Measurements from ENCODE around the gene TENM3.

The TENM3 gene

DNA sequence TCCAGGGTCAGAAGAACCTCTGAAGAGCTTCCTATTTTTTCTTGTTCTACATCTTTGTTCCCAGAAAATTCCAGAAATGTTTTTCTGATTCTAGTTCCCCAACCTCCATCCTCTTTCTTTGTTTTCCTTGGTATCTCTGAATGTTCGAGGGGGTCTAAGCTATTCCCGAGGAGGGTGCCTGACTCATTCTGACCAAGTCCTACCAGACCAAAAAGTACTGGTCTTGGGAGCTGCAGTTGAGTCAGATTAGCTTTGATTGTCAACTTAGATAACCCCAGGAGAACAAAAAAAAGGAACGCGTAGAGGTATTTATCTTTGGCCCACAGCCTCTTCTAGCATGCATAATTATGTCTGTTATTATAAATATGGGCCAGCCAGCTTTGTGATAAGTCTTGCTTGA, 12.1 kb upstream of the TENM3 start (continued):
- no peak for TF ChIP-seq SCRT1 (tag by site-specific recombination; IDR thresholded peaks at IDR 0.05; ENCODE audit: borderline replicate concordance)
- TF ChIP-seq, protein P1, sequence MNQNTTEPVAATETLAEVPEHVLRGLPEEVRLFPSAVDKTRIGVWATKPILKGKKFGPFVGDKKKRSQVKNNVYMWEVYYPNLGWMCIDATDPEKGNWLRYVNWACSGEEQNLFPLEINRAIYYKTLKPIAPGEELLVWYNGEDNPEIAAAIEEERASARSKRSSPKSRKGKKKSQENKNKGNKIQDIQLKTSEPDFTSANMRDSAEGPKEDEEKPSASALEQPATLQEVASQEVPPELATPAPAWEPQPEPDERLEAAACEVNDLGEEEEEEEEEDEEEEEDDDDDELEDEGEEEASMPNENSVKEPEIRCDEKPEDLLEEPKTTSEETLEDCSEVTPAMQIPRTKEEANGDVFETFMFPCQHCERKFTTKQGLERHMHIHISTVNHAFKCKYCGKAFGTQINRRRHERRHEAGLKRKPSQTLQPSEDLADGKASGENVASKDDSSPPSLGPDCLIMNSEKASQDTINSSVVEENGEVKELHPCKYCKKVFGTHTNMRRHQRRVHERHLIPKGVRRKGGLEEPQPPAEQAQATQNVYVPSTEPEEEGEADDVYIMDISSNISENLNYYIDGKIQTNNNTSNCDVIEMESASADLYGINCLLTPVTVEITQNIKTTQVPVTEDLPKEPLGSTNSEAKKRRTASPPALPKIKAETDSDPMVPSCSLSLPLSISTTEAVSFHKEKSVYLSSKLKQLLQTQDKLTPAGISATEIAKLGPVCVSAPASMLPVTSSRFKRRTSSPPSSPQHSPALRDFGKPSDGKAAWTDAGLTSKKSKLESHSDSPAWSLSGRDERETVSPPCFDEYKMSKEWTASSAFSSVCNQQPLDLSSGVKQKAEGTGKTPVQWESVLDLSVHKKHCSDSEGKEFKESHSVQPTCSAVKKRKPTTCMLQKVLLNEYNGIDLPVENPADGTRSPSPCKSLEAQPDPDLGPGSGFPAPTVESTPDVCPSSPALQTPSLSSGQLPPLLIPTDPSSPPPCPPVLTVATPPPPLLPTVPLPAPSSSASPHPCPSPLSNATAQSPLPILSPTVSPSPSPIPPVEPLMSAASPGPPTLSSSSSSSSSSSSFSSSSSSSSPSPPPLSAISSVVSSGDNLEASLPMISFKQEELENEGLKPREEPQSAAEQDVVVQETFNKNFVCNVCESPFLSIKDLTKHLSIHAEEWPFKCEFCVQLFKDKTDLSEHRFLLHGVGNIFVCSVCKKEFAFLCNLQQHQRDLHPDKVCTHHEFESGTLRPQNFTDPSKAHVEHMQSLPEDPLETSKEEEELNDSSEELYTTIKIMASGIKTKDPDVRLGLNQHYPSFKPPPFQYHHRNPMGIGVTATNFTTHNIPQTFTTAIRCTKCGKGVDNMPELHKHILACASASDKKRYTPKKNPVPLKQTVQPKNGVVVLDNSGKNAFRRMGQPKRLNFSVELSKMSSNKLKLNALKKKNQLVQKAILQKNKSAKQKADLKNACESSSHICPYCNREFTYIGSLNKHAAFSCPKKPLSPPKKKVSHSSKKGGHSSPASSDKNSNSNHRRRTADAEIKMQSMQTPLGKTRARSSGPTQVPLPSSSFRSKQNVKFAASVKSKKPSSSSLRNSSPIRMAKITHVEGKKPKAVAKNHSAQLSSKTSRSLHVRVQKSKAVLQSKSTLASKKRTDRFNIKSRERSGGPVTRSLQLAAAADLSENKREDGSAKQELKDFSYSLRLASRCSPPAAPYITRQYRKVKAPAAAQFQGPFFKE (tag by site-specific recombination; IDR thresholded peaks at IDR 0.05; ENCODE audit: borderline replicate concordance), result no peak

DNA sequence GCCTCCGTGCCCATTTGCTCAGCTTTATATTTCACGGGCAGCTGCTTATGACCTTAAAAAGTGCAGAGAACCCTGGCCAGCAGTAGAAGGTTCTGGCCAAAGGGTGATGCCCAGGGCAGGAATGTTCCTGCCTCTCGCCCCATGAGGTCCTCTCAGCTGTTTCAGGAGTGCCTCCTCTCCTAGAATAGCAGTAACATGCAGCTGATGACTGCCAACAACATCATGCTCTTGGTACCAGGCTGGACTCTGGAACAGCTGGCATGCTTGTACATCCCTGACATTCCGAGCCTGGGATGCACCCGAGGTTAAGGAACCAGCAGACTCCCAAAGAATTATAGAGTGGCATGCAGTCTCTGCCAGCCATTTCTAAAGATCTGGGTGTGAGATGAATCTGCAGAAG, 11.7 kb upstream of the TENM3 start:
- Histone ChIP-seq H3K27ac (ENCODE audit: extremely low read depth, low read depth, low read length) (no peak overlapping the region), H3K4me3 (ENCODE audit: low read depth, low read length) (no peak overlapping the region), H3K4me1 (ENCODE audit: control insufficient read depth, insufficient read depth, low read length) (peaks cover 3% of the 10 kb centered on the region; the same call in 1 of the 2 replicates), H3K36me3 (ENCODE audit: control insufficient read depth in 2 of 2, insufficient read depth in 1 of 2, low read length in 2 of 2) (no peaks in the 10 kb centered on the region), H3K9me3 (ENCODE audit: control insufficient read depth, insufficient read depth, low read depth, low read length) (no peaks in the 10 kb centered on the region)
- CTCF ChIA-PET, result no interaction called here
- TF ChIP-seq ZNF37A (tag by site-specific recombination; IDR thresholded peaks at IDR 0.05) (no peak), ZNF248 (tag by site-specific recombination; IDR thresholded peaks at IDR 0.05) (no peak), ZNF121 (tag by site-specific recombination; IDR thresholded peaks at IDR 0.05) (no peak), ZNF239 (tag by site-specific recombination; IDR thresholded peaks at IDR 0.05) (no peak), ZNF600 (tag by site-specific recombination; IDR thresholded peaks at IDR 0.05) (no peak), ZNF416 (tag by site-specific recombination; IDR thresholded peaks at IDR 0.05) (no peak)
- TF ChIP-seq, protein P2, sequence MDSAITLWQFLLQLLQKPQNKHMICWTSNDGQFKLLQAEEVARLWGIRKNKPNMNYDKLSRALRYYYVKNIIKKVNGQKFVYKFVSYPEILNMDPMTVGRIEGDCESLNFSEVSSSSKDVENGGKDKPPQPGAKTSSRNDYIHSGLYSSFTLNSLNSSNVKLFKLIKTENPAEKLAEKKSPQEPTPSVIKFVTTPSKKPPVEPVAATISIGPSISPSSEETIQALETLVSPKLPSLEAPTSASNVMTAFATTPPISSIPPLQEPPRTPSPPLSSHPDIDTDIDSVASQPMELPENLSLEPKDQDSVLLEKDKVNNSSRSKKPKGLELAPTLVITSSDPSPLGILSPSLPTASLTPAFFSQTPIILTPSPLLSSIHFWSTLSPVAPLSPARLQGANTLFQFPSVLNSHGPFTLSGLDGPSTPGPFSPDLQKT (IDR thresholded peaks at IDR 0.05; ENCODE audit: borderline replicate concordance, low read depth, low read length), result no peak
- TF ChIP-seq, protein P3, sequence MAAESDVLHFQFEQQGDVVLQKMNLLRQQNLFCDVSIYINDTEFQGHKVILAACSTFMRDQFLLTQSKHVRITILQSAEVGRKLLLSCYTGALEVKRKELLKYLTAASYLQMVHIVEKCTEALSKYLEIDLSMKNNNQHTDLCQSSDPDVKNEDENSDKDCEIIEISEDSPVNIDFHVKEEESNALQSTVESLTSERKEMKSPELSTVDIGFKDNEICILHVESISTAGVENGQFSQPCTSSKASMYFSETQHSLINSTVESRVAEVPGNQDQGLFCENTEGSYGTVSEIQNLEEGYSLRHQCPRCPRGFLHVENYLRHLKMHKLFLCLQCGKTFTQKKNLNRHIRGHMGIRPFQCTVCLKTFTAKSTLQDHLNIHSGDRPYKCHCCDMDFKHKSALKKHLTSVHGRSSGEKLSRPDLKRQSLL (tag by site-specific recombination; IDR thresholded peaks at IDR 0.05), result no peak
- TF ChIP-seq, protein P4, sequence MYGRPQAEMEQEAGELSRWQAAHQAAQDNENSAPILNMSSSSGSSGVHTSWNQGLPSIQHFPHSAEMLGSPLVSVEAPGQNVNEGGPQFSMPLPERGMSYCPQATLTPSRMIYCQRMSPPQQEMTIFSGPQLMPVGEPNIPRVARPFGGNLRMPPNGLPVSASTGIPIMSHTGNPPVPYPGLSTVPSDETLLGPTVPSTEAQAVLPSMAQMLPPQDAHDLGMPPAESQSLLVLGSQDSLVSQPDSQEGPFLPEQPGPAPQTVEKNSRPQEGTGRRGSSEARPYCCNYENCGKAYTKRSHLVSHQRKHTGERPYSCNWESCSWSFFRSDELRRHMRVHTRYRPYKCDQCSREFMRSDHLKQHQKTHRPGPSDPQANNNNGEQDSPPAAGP (tag by site-specific recombination; IDR thresholded peaks at IDR 0.05), result no peak
- POLR2A ChIA-PET, result no interaction called here

DNA sequence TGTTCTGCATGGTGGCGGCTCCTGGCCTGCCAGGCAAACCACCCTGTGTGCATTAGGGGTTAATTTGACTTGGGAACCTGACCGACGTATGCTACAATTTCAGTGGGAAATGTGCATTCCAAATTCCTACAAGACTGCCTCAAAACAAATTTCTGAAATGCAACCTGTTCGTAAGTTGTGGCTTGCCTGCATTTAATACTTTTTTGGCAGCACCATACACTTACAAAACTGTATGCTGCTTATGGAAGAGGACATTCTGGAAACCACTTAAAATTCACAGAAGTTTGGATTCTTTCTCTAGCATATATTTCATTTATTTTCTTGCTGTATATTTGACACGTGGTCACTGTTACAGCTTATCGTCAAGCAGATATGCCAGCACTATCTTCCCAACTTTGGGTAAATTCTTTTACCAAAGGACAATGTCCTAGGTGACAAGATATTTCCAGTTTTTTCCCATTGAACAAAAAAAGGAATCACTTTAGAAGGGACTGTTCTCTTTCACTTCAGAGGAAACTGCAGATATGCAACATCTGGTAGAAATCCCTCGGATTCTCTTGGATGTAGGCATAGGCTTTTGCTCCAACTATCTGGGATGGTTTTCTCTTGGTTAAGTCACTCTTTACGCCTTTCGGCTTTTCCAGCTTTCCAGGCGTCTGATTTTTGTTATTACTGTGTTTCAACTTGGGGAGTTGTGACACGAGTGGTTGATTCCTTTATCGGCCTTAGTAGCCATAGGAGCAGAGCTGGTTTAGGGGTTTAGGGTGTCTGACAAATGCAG, 9.7 kb upstream of the TENM3 start:
- H3K27ac ChIP-seq (ENCODE audit: extremely low read depth, low read depth, low read length), result no peak overlapping the region
- TF ChIP-seq OVOL3 (tag by site-specific recombination; IDR thresholded peaks at IDR 0.05), result no peak
- no peak for TF ChIP-seq ZNF214 (tag by site-specific recombination; IDR thresholded peaks at IDR 0.05; ENCODE audit: borderline replicate concordance)
- no peak for TF ChIP-seq ZNF610 (tag by site-specific recombination; IDR thresholded peaks at IDR 0.05; ENCODE audit: borderline replicate concordance)
- no peak for TF ChIP-seq ZNF558 (tag by site-specific recombination; IDR thresholded peaks at IDR 0.05)
- no peak for TF ChIP-seq ZFP69B (tag by site-specific recombination; IDR thresholded peaks at IDR 0.05)
- no peaks in the 10 kb centered on the region for H3K9me3 ChIP-seq (ENCODE audit: control insufficient read depth, insufficient read depth, low read depth, low read length)
- H3K4me1 ChIP-seq (ENCODE audit: control insufficient read depth, insufficient read depth, low read length), result peaks cover 3% of the 10 kb centered on the region; the same call in 1 of the 2 replicates
- no peaks in the 10 kb centered on the region for H3K36me3 ChIP-seq (ENCODE audit: control insufficient read depth in 2 of 2, insufficient read depth in 1 of 2, low read length in 2 of 2)
- POLR2A ChIA-PET, result no interaction called here
- no peak overlapping the region for H3K4me3 ChIP-seq (ENCODE audit: low read depth, low read length)
- CTCF ChIA-PET, result interaction anchor here (0.6 kb wide), 1 partner anchor 1023 kb away, joined by 6 read pairs; no protein-coding TSS in a partner anchor
